ENCODE results near the gene ABCC4.

The ABCC4 gene

GRCh38 chr13:95049772-95050171, 251.5 kb downstream of the ABCC4 start:
- Histone ChIP-seq H3K27ac (ENCODE audit: insufficient read depth in 1 of 2, low read depth in 1 of 2, low read length in 2 of 2, poor library complexity in 1 of 2, severe bottlenecking in 2 of 2) (no peak overlapping the region), H3K9me3 (ENCODE audit: control extremely low read depth in 1 of 5, control insufficient read depth in 4 of 5, insufficient read depth in 2 of 5, low read depth in 1 of 5, low read length in 4 of 5) (no peaks in the 10 kb centered on the region), H3K36me3 (ENCODE audit: control insufficient read depth in 4 of 4, insufficient read depth in 4 of 4, low read length in 3 of 4) (peaks cover 0 to 2% (median 0%) of the 10 kb centered on the region in 4 experiments), H3K4me1 (ENCODE audit: control extremely low read depth in 1 of 4, control insufficient read depth in 4 of 4, insufficient read depth in 4 of 4, low read length in 3 of 4) (no peaks in the 10 kb centered on the region), H3K27me3 (replicated peaks in 2 of 5; ENCODE audit: control insufficient read depth in 4 of 5, insufficient read depth in 5 of 5, low read length in 4 of 5) (no peaks in the 10 kb centered on the region), H3K4me3 (ENCODE audit: control insufficient read depth in 1 of 7, extremely low read depth in 1 of 7, insufficient read depth in 4 of 7, low read depth in 2 of 7, low read length in 6 of 7) (no peak overlapping the region)
- ChIA-PET CTCF (no interaction called here), POLR2A (no interaction called here)
- no peak for DNase-seq
- WGBS (ENCODE audit: insufficient coverage): 100% methylated on average over 1 of the region's 1 CpG

GRCh38 chr13:95044452-95045205, 256.6 kb downstream of the ABCC4 start:
- no peaks in the 10 kb centered on the region for H3K4me1 ChIP-seq (ENCODE audit: control extremely low read depth in 1 of 4, control insufficient read depth in 4 of 4, insufficient read depth in 4 of 4, low read length in 3 of 4)
- CTCF ChIA-PET: no interaction called here
- H3K27me3 ChIP-seq (replicated peaks in 2 of 5; ENCODE audit: control insufficient read depth in 4 of 5, insufficient read depth in 5 of 5, low read length in 4 of 5): no peaks in the 10 kb centered on the region
- H3K4me3 ChIP-seq (ENCODE audit: control insufficient read depth in 1 of 7, extremely low read depth in 1 of 7, insufficient read depth in 4 of 7, low read depth in 2 of 7, low read length in 6 of 7): no peak overlapping the region
- no peak overlapping the region for H3K27ac ChIP-seq (ENCODE audit: insufficient read depth in 1 of 2, low read depth in 1 of 2, low read length in 2 of 2, poor library complexity in 1 of 2, severe bottlenecking in 2 of 2)
- POLR2A ChIA-PET: no interaction called here
- whole genome bisulfite sequencing (ENCODE audit: insufficient coverage): no CpG with 5 or more reads among the region's 4 CpGs
- no peaks in the 10 kb centered on the region for H3K9me3 ChIP-seq (ENCODE audit: control extremely low read depth in 1 of 5, control insufficient read depth in 4 of 5, insufficient read depth in 2 of 5, low read depth in 1 of 5, low read length in 4 of 5)
- H3K36me3 ChIP-seq (ENCODE audit: control insufficient read depth in 4 of 4, insufficient read depth in 4 of 4, low read length in 3 of 4): peaks cover 0 to 26% (median 13%) of the 10 kb centered on the region in 4 experiments
- DNase-seq: no peak

GRCh38 chr13:95039415-95039814, 261.8 kb downstream of the ABCC4 start:
- H3K4me1 ChIP-seq (ENCODE audit: control extremely low read depth in 1 of 4, control insufficient read depth in 4 of 4, insufficient read depth in 4 of 4, low read length in 3 of 4): no peaks in the 10 kb centered on the region
- H3K9me3 ChIP-seq (ENCODE audit: control extremely low read depth in 1 of 5, control insufficient read depth in 4 of 5, insufficient read depth in 2 of 5, low read depth in 1 of 5, low read length in 4 of 5): no peaks in the 10 kb centered on the region
- POLR2A ChIA-PET: no interaction called here
- CTCF ChIA-PET: no interaction called here
- peaks cover 0 to 34% (median 20%) of the 10 kb centered on the region in 4 experiments for H3K36me3 ChIP-seq (ENCODE audit: control insufficient read depth in 4 of 4, insufficient read depth in 4 of 4, low read length in 3 of 4)
- H3K27ac ChIP-seq (ENCODE audit: insufficient read depth in 1 of 2, low read depth in 1 of 2, low read length in 2 of 2, poor library complexity in 1 of 2, severe bottlenecking in 2 of 2): no peak overlapping the region
- H3K4me3 ChIP-seq (ENCODE audit: control insufficient read depth in 1 of 7, extremely low read depth in 1 of 7, insufficient read depth in 4 of 7, low read depth in 2 of 7, low read length in 6 of 7): no peak overlapping the region
- 100% methylated on average over 2 of the region's 2 CpGs for WGBS (ENCODE audit: insufficient coverage)
- DNase-seq: no peak
- no peaks in the 10 kb centered on the region for H3K27me3 ChIP-seq (replicated peaks in 2 of 5; ENCODE audit: control insufficient read depth in 4 of 5, insufficient read depth in 5 of 5, low read length in 4 of 5)

- POLR2A ChIA-PET: no interaction called here
- WGBS (ENCODE audit: insufficient coverage): no CpG with 5 or more reads among the region's 1 CpG
- H3K27ac ChIP-seq (ENCODE audit: insufficient read depth in 1 of 2, low read depth in 1 of 2, low read length in 2 of 2, poor library complexity in 1 of 2, severe bottlenecking in 2 of 2): no peak overlapping the region
Observed at GRCh38 chr13:95038949-95039348, 262.3 kb downstream of the ABCC4 start.

GRCh38 chr13:95035311-95036109, 265.7 kb downstream of the ABCC4 start:
- Histone ChIP-seq H3K4me3 (ENCODE audit: control insufficient read depth in 1 of 7, extremely low read depth in 1 of 7, insufficient read depth in 4 of 7, low read depth in 2 of 7, low read length in 6 of 7) (no peak overlapping the region), H3K27ac (ENCODE audit: insufficient read depth in 1 of 2, low read depth in 1 of 2, low read length in 2 of 2, poor library complexity in 1 of 2, severe bottlenecking in 2 of 2) (no peak overlapping the region), H3K27me3 (replicated peaks in 2 of 5; ENCODE audit: control insufficient read depth in 4 of 5, insufficient read depth in 5 of 5, low read length in 4 of 5) (no peaks in the 10 kb centered on the region), H3K4me1 (ENCODE audit: control extremely low read depth in 1 of 4, control insufficient read depth in 4 of 4, insufficient read depth in 4 of 4, low read length in 3 of 4) (no peaks in the 10 kb centered on the region), H3K9me3 (ENCODE audit: control extremely low read depth in 1 of 5, control insufficient read depth in 4 of 5, insufficient read depth in 2 of 5, low read depth in 1 of 5, low read length in 4 of 5) (no peaks in the 10 kb centered on the region), H3K36me3 (ENCODE audit: control insufficient read depth in 4 of 4, insufficient read depth in 4 of 4, low read length in 3 of 4) (peaks cover 0 to 16% (median 11%) of the 10 kb centered on the region in 4 experiments)
- POLR2A ChIA-PET: no interaction called here
- 98% methylated on average over 6 of the region's 7 CpGs for WGBS (ENCODE audit: insufficient coverage)
- no peak for DNase-seq
- CTCF ChIA-PET: no interaction called here

More at GRCh38 chr13:95038949-95039348, 262.3 kb downstream of the ABCC4 start:
- Histone ChIP-seq H3K9me3 (ENCODE audit: control extremely low read depth in 1 of 5, control insufficient read depth in 4 of 5, insufficient read depth in 2 of 5, low read depth in 1 of 5, low read length in 4 of 5) (no peaks in the 10 kb centered on the region), H3K4me3 (ENCODE audit: control insufficient read depth in 1 of 7, extremely low read depth in 1 of 7, insufficient read depth in 4 of 7, low read depth in 2 of 7, low read length in 6 of 7) (no peak overlapping the region), H3K36me3 (ENCODE audit: control insufficient read depth in 4 of 4, insufficient read depth in 4 of 4, low read length in 3 of 4) (peaks cover 0 to 30% (median 21%) of the 10 kb centered on the region in 4 experiments), H3K27me3 (replicated peaks in 2 of 5; ENCODE audit: control insufficient read depth in 4 of 5, insufficient read depth in 5 of 5, low read length in 4 of 5) (no peaks in the 10 kb centered on the region), H3K4me1 (ENCODE audit: control extremely low read depth in 1 of 4, control insufficient read depth in 4 of 4, insufficient read depth in 4 of 4, low read length in 3 of 4) (no peaks in the 10 kb centered on the region)
- CTCF ChIA-PET: no interaction called here
- no peak for DNase-seq

- ChIA-PET POLR2A (no interaction called here), CTCF (interaction anchor here (0.7 kb wide), 1 partner anchor 1785 kb away, joined by 3 read pairs; no protein-coding TSS in a partner anchor)
- Histone ChIP-seq H3K27me3 (replicated peaks in 2 of 5; ENCODE audit: control insufficient read depth in 4 of 5, insufficient read depth in 5 of 5, low read length in 4 of 5) (no peaks in the 10 kb centered on the region), H3K4me1 (ENCODE audit: control extremely low read depth in 1 of 4, control insufficient read depth in 4 of 4, insufficient read depth in 4 of 4, low read length in 3 of 4) (no peaks in the 10 kb centered on the region), H3K9me3 (ENCODE audit: control extremely low read depth in 1 of 5, control insufficient read depth in 4 of 5, insufficient read depth in 2 of 5, low read depth in 1 of 5, low read length in 4 of 5) (no peaks in the 10 kb centered on the region), H3K36me3 (ENCODE audit: control insufficient read depth in 4 of 4, insufficient read depth in 4 of 4, low read length in 3 of 4) (peaks cover 0 to 9% (median 7%) of the 10 kb centered on the region in 4 experiments), H3K4me3 (ENCODE audit: control insufficient read depth in 1 of 7, extremely low read depth in 1 of 7, insufficient read depth in 4 of 7, low read depth in 2 of 7, low read length in 6 of 7) (no peak overlapping the region), H3K27ac (ENCODE audit: insufficient read depth in 1 of 2, low read depth in 1 of 2, low read length in 2 of 2, poor library complexity in 1 of 2, severe bottlenecking in 2 of 2) (no peak overlapping the region)
- no peak for DNase-seq
- WGBS (ENCODE audit: insufficient coverage): 100% methylated on average over 1 of the region's 1 CpG
Observed at GRCh38 chr13:95033890-95034289, 267.4 kb downstream of the ABCC4 start.

GRCh38 chr13:95032121-95032520, 269.1 kb downstream of the ABCC4 start:
- Histone ChIP-seq H3K4me3 (ENCODE audit: control insufficient read depth in 1 of 7, extremely low read depth in 1 of 7, insufficient read depth in 4 of 7, low read depth in 2 of 7, low read length in 6 of 7) (no peak overlapping the region), H3K36me3 (ENCODE audit: control insufficient read depth in 4 of 4, insufficient read depth in 4 of 4, low read length in 3 of 4) (peaks cover 0 to 4% (median 2%) of the 10 kb centered on the region in 4 experiments), H3K4me1 (ENCODE audit: control extremely low read depth in 1 of 4, control insufficient read depth in 4 of 4, insufficient read depth in 4 of 4, low read length in 3 of 4) (no peaks in the 10 kb centered on the region), H3K27ac (ENCODE audit: insufficient read depth in 1 of 2, low read depth in 1 of 2, low read length in 2 of 2, poor library complexity in 1 of 2, severe bottlenecking in 2 of 2) (no peak overlapping the region), H3K27me3 (replicated peaks in 2 of 5; ENCODE audit: control insufficient read depth in 4 of 5, insufficient read depth in 5 of 5, low read length in 4 of 5) (no peaks in the 10 kb centered on the region), H3K9me3 (ENCODE audit: control extremely low read depth in 1 of 5, control insufficient read depth in 4 of 5, insufficient read depth in 2 of 5, low read depth in 1 of 5, low read length in 4 of 5) (no peaks in the 10 kb centered on the region)
- POLR2A ChIA-PET: no interaction called here
- no peak for DNase-seq
- WGBS (ENCODE audit: insufficient coverage): 97% methylated on average over 4 of the region's 4 CpGs
- CTCF ChIA-PET: no interaction called here
